ENCODE measurements around the gene LUZP1.

LUZP1 gene

GRCh38 chr1:23114424-23115079, 54.1 kb downstream of the LUZP1 start:
- no peak for DNase-seq

- no peak for DNase-seq
Measured at GRCh38 chr1:23111600-23112535, 56.8 kb downstream of the LUZP1 start.

GRCh38 chr1:23110391-23110790, 58.3 kb downstream of the LUZP1 start:
- no peak for DNase-seq

- peak; percentile 47 for DNase-seq
Measured at GRCh38 chr1:23108918-23109533, 59.6 kb downstream of the LUZP1 start.

GRCh38 chr1:23103001-23103889, 65.4 kb downstream of the LUZP1 start:
- peak; percentile 76 for DNase-seq

GRCh38 chr1:23102289-23102688, 66.4 kb downstream of the LUZP1 start:
- no peak for DNase-seq

- DNase-seq = no peak
Measured at GRCh38 chr1:23101887-23102286, 66.8 kb downstream of the LUZP1 start.

GRCh38 chr1:23101101-23101827, 67.4 kb downstream of the LUZP1 start:
- no peak for DNase-seq

GRCh38 chr1:23100074-23100748, 68.4 kb downstream of the LUZP1 start:
- peak; percentile 79 for DNase-seq

- no peak for DNase-seq
Measured at GRCh38 chr1:23099171-23099536, 69.5 kb downstream of the LUZP1 start.

- peak; percentile 73 for DNase-seq
Measured at GRCh38 chr1:23098463-23099170, 70.0 kb downstream of the LUZP1 start.

- DNase-seq = no peak
Measured at GRCh38 chr1:23097316-23097715, 71.3 kb downstream of the LUZP1 start.

- no peak for DNase-seq
Measured at GRCh38 chr1:23092447-23092846, 76.2 kb downstream of the LUZP1 start.

GRCh38 chr1:23091545-23091944, 77.1 kb downstream of the LUZP1 start:
- DNase-seq = no peak

GRCh38 chr1:23090056-23090455, 78.6 kb downstream of the LUZP1 start:
- no peak for DNase-seq

- DNase-seq = no peak
Measured at GRCh38 chr1:23088027-23088426, 80.6 kb downstream of the LUZP1 start.

- DNase-seq = no peak
Measured at GRCh38 chr1:23085696-23086095, 83.0 kb downstream of the LUZP1 start.

GRCh38 chr1:23084880-23085279, 83.8 kb downstream of the LUZP1 start:
- no peak for DNase-seq

GRCh38 chr1:23083714-23084480, 84.8 kb downstream of the LUZP1 start:
- no peak for DNase-seq

GRCh38 chr1:23081376-23081775, 87.3 kb downstream of the LUZP1 start:
- DNase-seq = no peak

Data from activated CD4-positive, alpha-beta T cell treated with anti-CD3 and anti-CD28 coated beads, Interleukin-2, Interleukin-6, amounts not matched to agents 100 ng/mL and 50 ng/mL, durations not matched to agents 16 hours and 8 hours (primary cell).